Small intestine (tissue), 7 donors: ENCODE measurements around the gene LSM14B. TPM values are rescaled to one million over a fixed set of nuclear protein-coding genes. Genes with fewer than 3 reads are reported as not detected.
A peak's percentile ranks its signal among the peaks of the same experiment; 100 is the strongest.

Source experiments
- DNase-seq, 2 donors: peaks; one replicate each; pipeline versions ENCODE4 v3.0.0 to v3.0.0-alpha.2; 2013
- FAIRE-seq: peaks from 2 replicates; lab custom pipeline; 2012; peaks lifted over from hg19 to GRCh38; lab: Jason Lieb, UNC
- H3K27ac ChIP-seq, 3 donors: one replicate each; pipeline ENCODE4 v1.5.1; 2013; ENCODE audit warnings: low read length in 2 of 3, mild to moderate bottlenecking in 2 of 3, control low read depth in 1 of 3, inconsistent platforms in 1 of 3, low read depth in 1 of 3, moderate library complexity in 1 of 3
- H3K27me3 ChIP-seq, 3 donors: one replicate each; pipeline ENCODE4 v1.6.1; 2013; ENCODE audit warnings: low read length in 3 of 3, inconsistent platforms in 1 of 3; ENCODE audit not compliant: control insufficient read depth in 3 of 3, insufficient read depth in 3 of 3
- H3K36me3 ChIP-seq, 3 donors: one replicate each; pipeline ENCODE4 v1.6.1; 2013; ENCODE audit warnings: low read length in 3 of 3, inconsistent platforms in 1 of 3, low read depth in 1 of 3, mild to moderate bottlenecking in 1 of 3, moderate library complexity in 1 of 3; ENCODE audit not compliant: control insufficient read depth in 3 of 3, insufficient read depth in 2 of 3
- H3K4me1 ChIP-seq, 3 donors: one replicate each; pipeline ENCODE4 v1.6.1; 2013; ENCODE audit warnings: low read length in 2 of 3, inconsistent platforms in 1 of 3, low read depth in 1 of 3, mild to moderate bottlenecking in 1 of 3, moderate library complexity in 1 of 3; ENCODE audit not compliant: control insufficient read depth in 3 of 3, insufficient read depth in 2 of 3
- H3K4me3 ChIP-seq, 3 donors: one replicate each; pipeline ENCODE4 v1.5.1; 2013; ENCODE audit warnings: low read length in 3 of 3, control low read depth in 1 of 3, inconsistent platforms in 1 of 3, low read depth in 1 of 3, mild to moderate bottlenecking in 1 of 3, moderate library complexity in 1 of 3
- H3K9me3 ChIP-seq, 2 donors: one replicate each; pipeline ENCODE4 v1.6.1; 2013; ENCODE audit warnings: low read depth in 1 of 2, low read length in 1 of 2; ENCODE audit not compliant: control insufficient read depth in 2 of 2, insufficient read depth in 1 of 2
- WGBS, 3 donors: extraction: QIAGEN DNeasy Blood & Tissue Kit; methylation state at CpG; one replicate each; pipeline ENCODE4 v1.1.7; 2013; 5-methylcytosine and 5-hydroxymethylcytosine counted together
- polyA plus RNA-seq, 4 donors: library from polyadenylated mRNA; stranded (reverse) in 3 of 4; unstranded in 1 of 4; fragments of 200-250 nt in 3 of 4; fragments of 120-200 nt in 1 of 4; gene quantifications; one replicate each; pipeline versions ENCODE4 v1.2.1 to v1.2.3, GENCODE V29; 2013
- donor health status: healthy with polysubstance abuse.
- donor health status: control.
- donor health status: control.
- donor health status: Bipolar disorder and iron deficiency.
- donor health status: healthy.

The LSM14B gene
- polyA plus RNA-seq, 4 donors, result 11.9 to 47.0 (median 18.2) TPM

- H3K4me1 ChIP-seq, result no peaks in the 10 kb centered on the region
- peaks cover 2 to 53% (median 6%) of the 10 kb centered on the region in 3 donors for H3K36me3 ChIP-seq
- H3K27ac ChIP-seq, result no peak overlapping the region
- no peaks in the 10 kb centered on the region for H3K27me3 ChIP-seq
- FAIRE-seq (no peak), DNase-seq (no peak)
- no peak overlapping the region for H3K4me3 ChIP-seq
- H3K9me3 ChIP-seq, result no peaks in the 10 kb centered on the region
- WGBS, 3 donors, result 89 to 95% (median 92%) methylated on average over 15 of the region's 15 CpGs
These were observed 54.6 kb downstream of the LSM14B start for GRCh38 chr20:62176866-62177265.

GRCh38 chr20:62177307-62177706, 55.0 kb downstream of the LSM14B start:
- DNase-seq (no peak), FAIRE-seq (no peak)
- Histone ChIP-seq H3K27ac (no peak overlapping the region), H3K27me3 (no peaks in the 10 kb centered on the region), H3K36me3 (peaks cover 2 to 53% (median 6%) of the 10 kb centered on the region in 3 donors), H3K4me1 (no peaks in the 10 kb centered on the region), H3K4me3 (no peak overlapping the region), H3K9me3 (no peaks in the 10 kb centered on the region)
- WGBS, 3 donors, result 91 to 95% (median 92%) methylated on average over 9 of the region's 9 CpGs

DNA sequence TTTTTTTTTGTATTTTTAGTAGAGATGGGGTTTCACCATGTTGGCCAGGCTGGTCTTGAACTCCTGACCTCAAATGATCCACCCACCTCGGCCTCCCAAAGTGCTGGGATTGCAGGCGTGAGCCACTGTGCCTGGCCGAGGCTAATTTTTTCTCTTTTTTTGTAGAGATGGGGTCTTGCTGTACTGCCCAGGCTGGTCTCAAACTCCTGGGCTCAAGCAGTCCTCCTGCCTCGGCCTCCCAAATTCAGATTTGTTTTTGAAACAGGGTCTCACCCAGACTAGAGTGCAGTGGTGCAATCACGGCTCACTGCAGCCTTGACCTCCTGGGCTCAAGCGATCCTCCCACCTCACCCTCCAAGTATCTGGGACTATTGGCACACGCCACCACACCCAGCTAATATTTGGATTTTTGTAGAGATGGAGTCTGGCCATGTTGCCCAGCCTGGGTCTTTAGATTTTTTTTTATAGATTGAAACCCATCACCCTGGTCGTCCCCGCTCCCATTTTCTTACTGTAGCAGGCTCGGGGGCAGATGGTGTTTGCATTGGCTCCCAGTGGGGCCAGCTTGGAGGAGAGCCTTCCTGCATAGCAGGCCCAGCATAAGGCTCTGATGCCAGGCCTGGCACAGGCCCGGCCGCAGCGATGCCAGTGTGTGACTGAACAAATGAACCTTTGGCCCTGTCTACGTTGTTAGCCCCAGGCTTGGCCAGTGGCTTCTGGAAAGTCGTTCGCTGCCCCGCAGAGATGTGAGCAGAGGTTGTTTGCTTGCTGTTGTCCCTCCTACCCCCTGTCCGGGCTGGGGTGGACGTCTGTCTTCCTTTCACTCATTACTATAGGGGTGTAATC, 56.3 kb downstream of the LSM14B start:
- Histone ChIP-seq H3K27me3 (no peaks in the 10 kb centered on the region), H3K9me3 (no peaks in the 10 kb centered on the region), H3K4me1 (peaks cover 0 to 2% (median 1%) of the 10 kb centered on the region in 3 donors), H3K4me3 (no peak overlapping the region), H3K36me3 (peaks cover 2 to 45% (median 6%) of the 10 kb centered on the region in 3 donors), H3K27ac (no peak overlapping the region)
- WGBS, 3 donors, result 95 to 96% (median 95%) methylated on average over 19 of the region's 19 CpGs
- DNase-seq (no peak), FAIRE-seq (no peak)

- Histone ChIP-seq H3K4me3 (no peak overlapping the region), H3K4me1 (peaks cover 3 to 6% (median 5%) of the 10 kb centered on the region in 3 donors), H3K27ac (no peak overlapping the region), H3K36me3 (peaks cover under 1 to 41% (median 6%) of the 10 kb centered on the region in 3 donors), H3K27me3 (no peaks in the 10 kb centered on the region), H3K9me3 (no peaks in the 10 kb centered on the region)
- DNase-seq (no peak), FAIRE-seq (no peak)
- WGBS, 3 donors, result 97 to 100% (median 98%) methylated on average over 14 of the region's 14 CpGs
These were observed 56.9 kb downstream of the LSM14B start for GRCh38 chr20:62179162-62179504.

DNA sequence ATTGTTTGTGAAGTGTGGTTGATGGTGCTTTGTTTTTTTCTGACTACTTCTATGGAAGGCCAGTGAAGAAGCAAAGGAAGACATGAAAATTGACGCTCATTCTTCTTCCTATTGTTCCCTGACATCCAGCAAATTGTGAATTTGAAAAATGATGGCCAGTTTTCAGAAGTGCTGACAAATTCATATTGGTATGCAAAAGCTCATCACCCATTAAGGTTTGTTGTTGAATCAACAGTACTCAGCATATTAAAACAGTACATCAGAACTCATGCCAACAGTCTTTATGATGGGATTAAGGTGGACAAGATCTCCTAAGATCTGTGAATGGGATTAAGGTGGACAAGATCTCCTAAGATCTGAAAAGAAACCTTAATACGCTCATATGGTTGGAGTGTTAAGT, 59.5 kb downstream of the LSM14B start:
- DNase-seq, result no peak
- H3K9me3 ChIP-seq, result no peaks in the 10 kb centered on the region
- peaks cover 0 to 17% (median 0%) of the 10 kb centered on the region in 3 donors for H3K36me3 ChIP-seq
- peak overlapping the region in 1 of 3 donors; percentile 20 for H3K27ac ChIP-seq
- peak overlapping the region in 1 of 3 donors; percentile 58 for H3K4me3 ChIP-seq
- no peaks in the 10 kb centered on the region for H3K27me3 ChIP-seq
- WGBS, 3 donors, result 87 to 93% (median 93%) methylated on average over 2 of the region's 2 CpGs
- peaks cover 3 to 6% (median 5%) of the 10 kb centered on the region in 3 donors for H3K4me1 ChIP-seq
- FAIRE-seq, result no peak

GRCh38 chr20:62182469-62183425, 60.5 kb downstream of the LSM14B start, which contains the start of gene MTG2:
MTG2 (plus strand) TSS chr20:62183028; CDS start chr20:62193421, 10,393 bp downstream.
- 0 to 1% (median 1%) methylated on average over 74 to 96 of the region's 96 CpGs for WGBS, 3 donors
- H3K4me3 ChIP-seq, result peak within 1 kb of the TSS; percentile 58 to 99 (median 65)
- peaks cover 0 to 11% (median 0%) of the 10 kb centered on the region in 3 donors for H3K36me3 ChIP-seq
- H3K27ac ChIP-seq, result peak within 1 kb of the TSS; percentile 92 to 98 (median 93)
- peak; percentile 98 for DNase-seq
- no peaks in the 10 kb centered on the region for H3K27me3 ChIP-seq
- H3K4me1 ChIP-seq, result peaks cover 3 to 6% (median 5%) of the 10 kb centered on the region in 3 donors
- no peaks in the 10 kb centered on the region for H3K9me3 ChIP-seq
- FAIRE-seq, result no peak

DNA sequence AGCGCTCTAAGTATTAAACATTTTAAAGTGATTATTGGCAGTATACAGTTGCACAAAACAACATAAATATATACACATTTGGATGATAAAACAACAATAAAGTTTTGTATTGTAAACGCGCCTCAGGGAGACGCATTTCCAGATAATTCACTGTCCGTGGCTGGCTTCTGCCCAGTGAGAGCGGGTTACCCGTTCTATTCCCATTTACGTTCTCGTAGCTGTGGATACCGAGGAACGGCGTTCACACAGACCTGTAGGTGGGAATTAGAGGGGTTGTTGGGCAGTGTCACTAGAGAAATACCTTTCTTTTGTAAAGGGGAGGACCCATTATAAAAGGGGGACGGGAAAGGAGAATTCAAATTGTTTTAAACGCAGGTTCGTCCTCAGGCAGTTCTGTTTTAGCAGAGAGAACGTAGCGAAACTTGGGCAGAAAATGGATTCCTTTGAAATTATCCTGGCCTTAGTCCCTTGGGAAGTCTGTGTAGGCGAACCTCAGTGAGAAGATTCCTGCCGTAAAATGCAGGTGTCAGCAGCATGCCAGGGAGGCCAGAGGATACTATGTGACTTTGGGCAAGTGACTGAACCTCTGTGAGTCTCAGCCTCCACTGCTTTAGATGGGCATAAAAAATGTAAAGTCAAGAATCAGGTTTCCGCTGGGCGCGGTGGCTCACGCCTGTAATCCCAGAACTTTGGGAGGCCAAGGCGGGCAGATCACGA, 61.3 kb downstream of the LSM14B start:
- FAIRE-seq, result no peak

More for the DNA sequence above, 61.3 kb downstream of the LSM14B start:
- Histone ChIP-seq H3K4me3 (peak overlapping the region; percentile 58 to 99 (median 65)), H3K36me3 (peaks cover 0 to 8% (median 0%) of the 10 kb centered on the region in 3 donors), H3K4me1 (peaks cover 3 to 6% (median 5%) of the 10 kb centered on the region in 3 donors), H3K27me3 (no peaks in the 10 kb centered on the region), H3K27ac (peak overlapping the region; percentile 15 to 98 (median 92)), H3K9me3 (no peaks in the 10 kb centered on the region)
- 24 to 28% (median 26%) methylated on average over 25 of the region's 25 CpGs for WGBS, 3 donors
- no peak for DNase-seq
